A673 (cell line): ENCODE measurements around the gene DEGS1. TPM values are rescaled to one million over a fixed set of nuclear protein-coding genes. Genes with fewer than 3 reads are reported as not detected.

Source experiments
- BruUV-seq: library from RNA; stranded (reverse); fragments of 400-500 nt; replicated peaks from 2 replicates; lab custom pipeline; 2021; lab: Mats Ljungman, UMichigan
- CTCF ChIA-PET: fragments of 300-600 bp; sonication (Branson Sonifier 250); formaldehyde crosslinking; loops from one replicate; lab custom pipeline; 2022; ENCODE audit warnings: antibody characterized with exemption; lab: Charles Lee
- POLR2A ChIA-PET: fragments of 300-600 bp; sonication (Branson Sonifier 250); formaldehyde crosslinking; loops from one replicate; lab custom pipeline; 2022; ENCODE audit warnings: antibody characterized with exemption; ENCODE audit not compliant: low non-redundant PET; lab: Charles Lee
- DNase-seq: peaks from one replicate; pipeline ENCODE4 v3.0.0-alpha.2; 2015; ENCODE audit warnings: low spot score
- H3K27ac ChIP-seq: fragments of 200-600 bp; sonication (generic); 2 replicates; pipeline ENCODE4 v1.5.1; 2016; ENCODE audit warnings: mixed run types, low read depth, mild to moderate bottlenecking, mixed read lengths, antibody characterized with exemption, low read length; ENCODE audit not compliant: poor library complexity, severe bottlenecking
- H3K27me3 ChIP-seq: fragments of 200-600 bp; sonication (generic); replicated peaks from 2 replicates; pipeline ENCODE4 v1.6.1; 2017; ENCODE audit warnings: mixed run types, low read depth, mild to moderate bottlenecking, mixed read lengths, antibody characterized with exemption, low read length; ENCODE audit not compliant: insufficient read depth, poor library complexity
- H3K36me3 ChIP-seq: fragments of 200-600 bp; sonication (generic); 2 replicates; pipeline ENCODE4 v1.6.1; 2016; ENCODE audit warnings: mixed run types, mild to moderate bottlenecking, mixed read lengths, antibody characterized with exemption, low read length; ENCODE audit not compliant: insufficient read depth, poor library complexity, severe bottlenecking
- H3K4me1 ChIP-seq: fragments of 200-600 bp; sonication (generic); 2 replicates; pipeline ENCODE4 v1.6.1; 2017; ENCODE audit warnings: mixed run types, mild to moderate bottlenecking, mixed read lengths, antibody characterized with exemption, low read length; ENCODE audit not compliant: insufficient read depth, poor library complexity, severe bottlenecking
- H3K4me3 ChIP-seq: fragments of 200-600 bp; sonication (generic); 2 replicates; pipeline ENCODE4 v1.5.1; 2016; ENCODE audit warnings: low read depth, mixed run types, mild to moderate bottlenecking, mixed read lengths, low read length; ENCODE audit not compliant: poor library complexity, severe bottlenecking
- H3K9me3 ChIP-seq: fragments of 200-600 bp; sonication (generic); 2 replicates; pipeline ENCODE4 v1.6.1; 2016; ENCODE audit warnings: mixed run types, low read depth, mild to moderate bottlenecking, mixed read lengths, antibody characterized with exemption, low read length; ENCODE audit not compliant: poor library complexity, severe bottlenecking
- CTCF ChIP-seq: fragments of 300-800, 200-600 bp; sonication (generic); conservative IDR thresholded peaks from 2 replicates; pipeline ENCODE4 v1.5.1; 2017; ENCODE audit warnings: low read depth, mild to moderate bottlenecking, antibody characterized with exemption, low read length, moderate library complexity, mixed read lengths
- EZH2 ChIP-seq: fragments of 200-600 bp; sonication (generic); IDR thresholded peaks from 2 replicates; pipeline ENCODE4 v1.6.1; 2017; ENCODE audit warnings: borderline replicate concordance, low read depth, mild to moderate bottlenecking, mixed read lengths, antibody characterized with exemption, low read length; ENCODE audit not compliant: poor library complexity, severe bottlenecking
- intact Hi-C: fragments of 100-400 bp; cut with micrococcal nuclease; formaldehyde crosslinking; loops from one replicate; pipeline ENCODE4 v1.10.0; 2022; ENCODE audit not compliant: unreplicated experiment
- total RNA-seq: library from RNA; stranded (reverse); gene quantifications from 2 replicates; pipeline ENCODE4 v1.2.3, GENCODE V29; 2021

The DEGS1 gene
- total RNA-seq, 1 experiment from 2014 or later = 70.0 TPM

GRCh38 chr1:224238212-224238611, 55.2 kb downstream of the DEGS1 start:
- Histone ChIP-seq H3K27me3 (no peaks in the 10 kb centered on the region), H3K4me1 (no peaks in the 10 kb centered on the region), H3K9me3 (no peaks in the 10 kb centered on the region), H3K27ac (no peak overlapping the region), H3K36me3 (peaks cover 11% of the 10 kb centered on the region), H3K4me3 (no peak overlapping the region)
- no peak for DNase-seq
- CTCF ChIA-PET = no interaction called here
- BruUV-seq = no TSS peak
- POLR2A ChIA-PET = no interaction called here
- intact Hi-C loops = no loop called here
- TF ChIP-seq CTCF (no peak), EZH2 (no peak)

- Histone ChIP-seq H3K36me3 (peaks cover 11% of the 10 kb centered on the region), H3K4me3 (no peak overlapping the region), H3K9me3 (no peaks in the 10 kb centered on the region), H3K27ac (no peak overlapping the region), H3K27me3 (no peaks in the 10 kb centered on the region), H3K4me1 (no peaks in the 10 kb centered on the region)
- POLR2A ChIA-PET = no interaction called here
- no peak for DNase-seq
- no TSS peak for BruUV-seq
- intact Hi-C loops = no loop called here
- CTCF ChIA-PET = no interaction called here
- TF ChIP-seq EZH2 (no peak), CTCF (no peak)
These were observed 55.7 kb downstream of the DEGS1 start for GRCh38 chr1:224238756-224239155.

Other genes with a start within 250 kb of the DEGS1 start
- gene FBXO28, start 69.1 kb upstream of the DEGS1 start, total RNA-seq = 39.0 and 45.8 TPM in 2 replicates
- gene NVL, start 146.9 kb downstream of the DEGS1 start, total RNA-seq = 52.5 and 54.8 TPM in 2 replicates
- 76.7 and 79.9 TPM in 2 replicates for gene CNIH4, start 173.6 kb downstream of the DEGS1 start, total RNA-seq